Amniotic epithelial cell (primary cell): ENCODE results near the gene SYCP2.

Experiments
- DNase-seq: peaks from one replicate; pipeline ENCODE4 v3.0.0-alpha.2; 2010; ENCODE audit warnings: low read depth

Gene SYCP2

DNA sequence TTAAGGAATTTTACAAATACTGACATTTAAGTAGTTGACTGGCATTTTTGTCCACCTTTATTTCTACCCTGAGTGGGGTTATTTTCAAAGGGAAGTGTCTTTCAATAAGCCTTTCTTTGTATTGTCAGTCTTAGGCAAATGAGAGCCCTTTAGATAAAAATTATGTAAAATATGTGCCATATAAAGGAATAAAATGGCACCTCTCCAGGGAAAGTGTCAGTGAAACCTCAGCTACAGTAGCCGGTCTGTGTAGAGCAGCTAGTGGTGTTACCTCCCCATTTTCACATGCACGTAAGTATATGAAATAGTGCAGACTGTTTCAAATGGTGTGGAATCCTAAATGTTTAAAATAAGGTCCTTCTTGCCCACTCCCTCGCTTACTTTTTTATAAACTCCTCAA is 11.7 kb upstream of the SYCP2 start:
- DNase-seq: no peak

DNA sequence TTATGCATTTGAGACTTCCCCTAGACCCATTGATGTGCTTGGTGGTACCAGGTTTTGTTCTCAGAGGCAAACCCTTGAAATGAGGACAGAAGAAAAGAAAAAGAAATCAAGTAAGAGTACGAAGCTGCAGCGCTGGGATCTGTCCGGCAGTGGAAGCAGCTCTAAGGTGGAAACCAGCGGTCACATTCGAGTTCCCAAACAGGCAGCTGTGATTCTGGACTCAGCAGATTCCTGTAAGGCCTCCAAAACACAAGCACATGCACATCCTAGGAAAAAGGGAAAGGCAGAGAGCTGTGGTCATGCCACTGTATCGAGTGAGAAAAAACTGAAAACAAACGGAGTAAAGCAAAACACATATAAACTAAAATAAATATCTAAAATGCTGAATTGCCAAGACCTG is 11.3 kb upstream of the SYCP2 start:
- no peak for DNase-seq

DNA sequence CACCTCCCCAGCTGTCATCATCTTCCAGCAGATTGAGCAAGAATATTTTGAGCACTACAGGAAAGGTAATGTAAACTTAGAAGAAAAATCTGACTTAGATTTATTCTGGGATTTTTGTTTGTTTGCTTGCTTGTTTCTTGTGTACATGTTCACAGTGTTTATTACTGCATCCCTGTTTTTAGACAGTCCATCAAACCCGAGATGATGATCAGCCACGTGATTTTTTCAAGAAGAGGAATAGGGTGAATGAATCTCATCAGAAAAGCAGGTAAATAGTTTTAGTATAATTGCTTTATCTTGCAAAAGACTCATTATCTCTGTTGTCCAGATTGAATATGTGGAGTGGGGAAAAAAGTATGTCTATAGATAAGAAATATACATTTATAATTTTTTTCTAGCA is 8.8 kb upstream of the SYCP2 start:
- DNase-seq: no peak

DNA sequence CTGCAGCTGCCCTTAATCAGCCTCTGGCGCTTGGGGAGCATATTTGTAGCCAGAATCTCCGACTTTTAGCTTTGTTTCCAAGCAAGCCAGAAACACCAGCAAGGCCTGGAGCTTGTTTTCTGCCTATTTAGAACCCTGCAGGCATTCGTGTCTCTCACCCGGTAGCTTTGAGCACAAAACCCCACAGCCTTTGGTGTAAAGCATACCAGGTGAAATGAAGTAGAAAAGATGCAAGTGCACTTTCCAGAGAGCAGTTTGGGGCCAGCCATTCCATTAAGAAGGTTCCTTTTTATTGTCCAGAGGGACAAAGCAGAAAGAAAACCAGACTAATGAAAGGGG is 7.5 kb upstream of the SYCP2 start:
- DNase-seq: no peak

DNA sequence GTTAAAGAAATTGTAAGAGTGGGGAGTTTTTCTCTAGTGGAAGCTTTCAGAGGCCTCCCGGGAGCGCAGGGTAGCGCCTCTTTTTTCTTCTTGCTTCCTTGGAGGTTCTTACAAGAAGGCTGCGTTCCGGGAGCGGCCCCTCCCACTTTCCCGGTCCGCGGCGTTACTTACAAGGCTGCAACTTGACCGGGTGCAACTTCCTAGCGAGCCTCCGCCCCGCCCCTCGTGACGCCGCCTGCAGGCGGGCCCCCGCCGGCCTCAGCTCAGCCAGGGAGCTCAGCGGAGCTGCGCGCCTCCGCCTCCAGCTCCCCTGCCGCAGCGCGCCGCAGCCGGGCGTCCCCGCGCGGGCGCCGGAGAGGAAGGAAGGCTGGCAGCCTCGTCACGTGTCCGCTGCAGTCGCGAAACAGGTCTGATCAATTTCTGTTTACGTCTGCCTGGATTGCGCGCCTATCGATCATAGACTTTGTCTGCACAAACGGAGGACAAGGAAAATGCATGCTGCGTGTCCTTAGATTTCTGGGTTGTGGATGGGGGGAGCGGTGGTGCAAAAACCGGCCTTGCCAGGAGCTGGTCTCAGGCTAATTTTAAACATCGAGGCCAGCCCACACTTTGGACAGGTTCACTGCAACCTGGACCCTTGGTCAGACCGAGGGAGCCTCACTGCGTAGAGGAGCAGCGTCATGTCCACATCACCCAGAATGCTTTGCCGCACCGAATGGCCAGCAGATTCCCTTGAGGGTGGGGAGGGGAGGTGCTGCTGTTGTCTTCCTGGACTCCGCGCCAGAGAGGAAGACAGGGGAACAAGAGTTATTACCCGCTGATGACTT is 6.9 kb upstream of the SYCP2 start, which contains the start of the genes FAM217B and PPP1R3D:
Gene FAM217B (plus strand): TSS at position 261 of the 827 bp plus-strand sequence. CDS start 3,555 bp downstream, outside the sequence.
Gene PPP1R3D (minus strand): TSS at position 177 of the 827 bp plus-strand sequence. CDS start 374 bp downstream, outside the sequence.
- peak; percentile 97 for DNase-seq

DNA sequence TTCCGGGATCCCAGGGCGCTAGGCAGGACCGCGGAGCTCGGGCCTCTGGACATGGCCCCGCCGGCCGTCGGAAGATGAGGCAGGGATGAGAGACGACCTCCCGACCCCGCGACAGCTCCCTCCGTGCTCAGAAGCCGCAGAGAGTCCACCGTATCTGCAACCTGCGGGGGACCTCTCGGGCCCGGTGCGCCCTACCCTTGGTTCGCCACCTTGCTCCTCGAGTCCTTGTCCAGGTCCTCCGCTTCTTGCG is 6.4 kb upstream of the SYCP2 start:
- DNase-seq: no peak

DNA sequence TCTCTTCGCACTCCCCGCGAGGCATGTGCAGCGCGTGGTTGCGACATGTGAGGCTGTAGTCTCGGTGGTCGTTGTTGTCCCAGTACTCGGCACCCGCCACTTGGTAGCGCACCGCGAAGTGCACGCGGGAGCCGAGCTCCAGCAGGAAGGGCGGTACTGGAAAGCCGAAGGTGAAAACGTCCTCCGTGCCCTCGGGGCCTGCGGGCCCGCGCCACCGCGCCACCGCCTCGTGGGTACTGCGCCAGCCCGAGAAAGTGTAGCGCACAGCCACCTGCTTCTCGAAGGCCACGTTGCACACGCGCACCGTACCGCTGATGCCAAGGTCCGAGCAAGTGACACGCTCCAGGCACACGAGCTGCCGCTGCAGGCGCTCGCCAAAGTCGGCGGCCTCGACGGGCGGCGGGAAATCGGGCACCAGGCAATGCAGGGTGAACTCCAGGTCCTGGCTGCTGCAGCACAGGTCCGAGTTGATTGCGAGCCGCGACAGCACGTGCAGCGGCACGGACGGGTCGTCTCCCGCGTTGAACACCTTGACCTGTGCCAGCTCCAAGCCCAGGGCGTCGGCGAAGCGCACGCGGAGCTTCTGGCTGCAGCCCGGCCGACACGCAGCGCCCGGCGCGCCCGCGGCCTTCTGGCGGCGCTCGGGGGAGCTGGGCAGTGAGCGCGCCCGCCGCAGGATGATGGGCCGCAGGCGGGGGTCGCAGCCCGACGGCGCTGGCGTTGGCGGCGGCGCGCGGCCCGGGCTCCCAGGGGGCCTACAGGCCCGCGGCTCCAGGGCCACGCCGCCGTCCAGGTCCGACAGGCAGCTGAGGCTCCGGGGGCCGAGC is 5.8 kb upstream of the SYCP2 start:
- DNase-seq: peak; percentile 14

DNA sequence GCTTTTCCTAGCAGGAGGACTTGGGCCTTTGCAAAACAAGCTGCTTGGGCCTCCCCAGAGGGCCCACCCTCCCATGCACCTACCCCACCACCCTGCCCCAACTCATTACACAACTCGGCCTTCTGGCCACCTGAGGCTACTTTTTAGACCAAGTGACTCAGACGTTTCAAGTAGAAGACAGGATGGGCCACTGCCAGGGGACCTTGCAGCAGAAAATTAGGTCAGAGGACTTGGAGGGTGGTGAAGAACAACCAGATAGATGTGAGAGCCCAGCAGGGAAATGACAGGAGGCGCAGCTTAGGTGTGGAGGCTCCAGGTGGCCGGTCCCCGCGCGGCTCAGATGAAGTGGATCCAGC is 5.2 kb upstream of the SYCP2 start:
- DNase-seq: no peak

DNA sequence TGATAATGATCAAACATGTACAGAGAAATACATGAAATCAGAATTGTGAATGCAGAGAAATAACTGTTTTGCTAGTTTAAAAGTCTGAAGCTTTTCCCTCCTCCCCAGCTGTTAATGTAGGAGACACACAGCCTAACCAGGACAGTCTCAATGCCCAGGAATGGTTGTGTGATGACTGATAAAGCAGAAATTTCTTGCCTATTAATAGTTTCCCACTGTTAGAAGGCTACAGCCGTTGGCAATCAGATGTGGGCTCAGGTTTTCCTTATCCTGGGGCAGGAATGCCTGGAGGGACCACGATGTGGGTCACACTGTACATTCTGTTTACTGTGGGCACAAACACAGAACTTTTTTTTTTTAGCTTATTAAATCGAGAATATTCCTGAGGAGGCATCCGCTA is 4.8 kb upstream of the SYCP2 start:
- peak; percentile 41 for DNase-seq

DNA sequence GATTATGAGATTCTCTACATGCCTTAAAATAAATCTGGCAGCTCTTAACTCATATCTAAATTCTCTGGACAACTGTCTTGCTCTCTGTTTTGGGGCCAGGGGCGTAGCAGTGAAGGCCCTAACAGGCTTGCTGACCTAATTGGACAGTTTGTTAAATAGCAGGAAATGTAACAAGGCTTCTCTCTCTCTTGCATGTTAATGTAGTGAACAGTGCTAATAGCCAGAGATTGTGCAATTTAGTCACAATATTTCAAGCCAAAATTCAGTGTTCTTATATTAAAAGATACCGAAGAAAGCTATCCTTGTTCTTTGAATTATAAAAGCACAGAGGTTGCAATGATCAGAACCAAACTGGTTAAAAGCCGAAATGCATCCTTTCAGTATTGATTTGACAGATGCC is 3.7 kb upstream of the SYCP2 start:
- no peak for DNase-seq

DNA sequence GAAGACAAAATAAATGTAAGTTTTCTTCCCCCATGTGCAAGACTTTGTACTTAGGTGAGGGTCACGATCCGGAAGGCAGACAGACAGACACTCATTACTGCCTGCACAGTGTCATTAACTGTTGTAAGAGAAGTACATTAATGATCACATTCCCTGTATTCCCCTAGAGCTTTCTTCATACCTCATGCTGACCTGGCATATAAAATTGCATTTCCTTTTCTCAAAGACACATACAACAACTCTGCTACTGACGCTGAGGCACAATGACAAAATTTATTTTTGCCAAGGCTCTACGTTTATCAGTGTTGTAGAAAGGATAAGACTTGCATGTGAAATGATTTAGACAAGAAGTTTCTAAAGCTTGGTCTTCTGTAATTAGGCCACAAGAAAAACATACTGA is 3.0 kb upstream of the SYCP2 start:
- DNase-seq: no peak

DNA sequence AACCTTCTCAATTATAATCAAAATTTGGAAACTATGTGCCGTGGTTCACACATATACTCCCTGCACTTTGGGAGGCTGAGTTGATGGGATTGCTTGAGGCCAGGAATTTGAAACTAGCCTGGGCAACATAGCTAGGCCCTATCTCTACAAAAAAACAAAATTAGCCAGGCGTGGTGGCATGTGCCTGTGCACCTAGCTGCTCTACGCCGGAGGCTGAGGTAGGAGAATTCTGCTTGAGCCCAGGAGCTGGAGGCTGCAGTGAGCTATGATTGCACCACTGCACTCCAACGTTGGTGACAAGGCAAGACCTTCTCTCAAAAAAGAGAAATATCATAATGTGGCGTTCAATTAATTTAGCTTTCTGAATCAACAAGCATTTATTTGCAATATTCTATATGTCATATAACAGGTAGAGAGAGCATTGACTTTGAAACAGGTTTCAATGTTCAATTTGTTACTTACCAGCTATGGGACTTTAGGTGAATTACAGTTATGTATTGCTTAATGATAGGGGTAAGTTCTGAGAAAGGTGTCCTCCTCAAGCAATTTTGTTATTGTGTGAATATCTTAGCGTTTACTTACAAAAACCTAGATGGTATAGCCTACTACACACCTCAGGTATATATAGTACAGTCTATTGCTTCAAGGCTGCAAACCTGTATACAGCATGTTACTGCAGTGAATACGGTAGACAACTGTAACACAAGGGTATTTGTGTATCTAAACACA is 2.2 kb upstream of the SYCP2 start:
- no peak for DNase-seq

DNA sequence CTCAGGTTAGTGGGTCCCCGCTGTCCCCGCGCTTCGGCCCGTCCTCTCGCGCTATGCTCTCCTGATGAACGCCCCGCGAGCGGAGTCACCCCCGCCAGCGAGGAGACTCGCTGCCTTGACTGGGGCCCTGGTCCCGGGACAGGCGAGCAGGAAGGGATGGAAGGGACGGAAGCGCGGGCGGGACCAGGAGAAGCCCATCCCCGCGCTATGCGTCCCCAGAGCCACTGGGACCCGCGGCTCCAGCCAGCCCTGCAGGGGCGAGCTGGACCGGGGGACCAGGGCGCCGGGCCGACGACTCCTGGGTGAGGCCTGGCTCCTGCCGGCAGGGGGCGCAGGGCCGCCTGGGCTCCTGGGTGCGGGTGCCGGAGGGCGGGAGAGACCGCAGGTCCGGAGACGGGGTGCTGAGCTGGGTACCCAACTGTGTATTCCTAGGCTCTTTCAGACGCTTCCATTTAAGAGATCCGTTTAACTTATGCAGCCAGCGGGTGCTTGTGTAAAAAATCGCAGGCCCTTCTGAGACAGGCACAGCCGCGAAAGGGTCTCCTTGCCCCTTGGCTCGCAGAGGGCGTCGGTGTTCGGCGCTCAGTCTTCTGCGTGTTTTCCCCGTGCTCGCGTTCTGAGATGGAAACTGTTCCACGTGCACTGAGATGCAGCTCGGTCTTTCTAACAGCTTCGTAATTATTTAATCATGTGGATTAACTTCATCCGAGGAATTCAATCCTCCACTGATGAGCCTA is 580 bp upstream of the SYCP2 start:
- peak; percentile 37 for DNase-seq

DNA sequence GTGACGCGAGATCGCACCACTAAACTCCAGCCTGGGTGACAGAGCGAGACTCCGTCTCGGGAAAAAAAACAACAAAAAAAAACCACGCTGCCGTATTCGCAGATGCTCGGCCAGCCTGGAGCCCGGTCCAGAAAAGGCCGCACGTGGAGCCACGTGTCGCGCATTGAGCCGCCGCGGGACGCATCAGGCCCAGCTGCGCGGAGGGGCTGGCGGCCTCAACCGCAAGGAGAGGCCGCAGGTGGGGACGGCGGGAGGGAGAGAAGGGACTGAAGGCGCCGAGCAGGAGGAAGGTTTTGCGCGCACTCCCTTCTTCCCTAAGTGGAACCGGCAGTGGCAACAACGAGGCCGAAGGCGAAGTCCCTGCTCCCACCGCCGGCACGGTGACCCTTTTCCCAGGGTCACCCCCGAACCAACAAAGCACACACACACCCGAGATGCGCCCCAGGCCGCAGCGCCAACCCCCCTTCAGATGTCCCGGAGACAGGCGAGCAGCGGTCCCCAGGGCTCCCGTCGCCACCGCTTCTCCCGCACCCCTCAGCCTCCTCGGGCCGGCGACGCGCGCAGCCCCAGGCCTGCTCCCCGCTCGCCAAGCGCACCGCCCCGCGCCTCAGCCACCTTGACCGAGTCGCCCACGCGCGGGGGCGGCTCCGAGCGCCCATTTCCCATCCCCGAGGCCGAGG is 681 bp downstream of the SYCP2 start:
- no peak for DNase-seq

DNA sequence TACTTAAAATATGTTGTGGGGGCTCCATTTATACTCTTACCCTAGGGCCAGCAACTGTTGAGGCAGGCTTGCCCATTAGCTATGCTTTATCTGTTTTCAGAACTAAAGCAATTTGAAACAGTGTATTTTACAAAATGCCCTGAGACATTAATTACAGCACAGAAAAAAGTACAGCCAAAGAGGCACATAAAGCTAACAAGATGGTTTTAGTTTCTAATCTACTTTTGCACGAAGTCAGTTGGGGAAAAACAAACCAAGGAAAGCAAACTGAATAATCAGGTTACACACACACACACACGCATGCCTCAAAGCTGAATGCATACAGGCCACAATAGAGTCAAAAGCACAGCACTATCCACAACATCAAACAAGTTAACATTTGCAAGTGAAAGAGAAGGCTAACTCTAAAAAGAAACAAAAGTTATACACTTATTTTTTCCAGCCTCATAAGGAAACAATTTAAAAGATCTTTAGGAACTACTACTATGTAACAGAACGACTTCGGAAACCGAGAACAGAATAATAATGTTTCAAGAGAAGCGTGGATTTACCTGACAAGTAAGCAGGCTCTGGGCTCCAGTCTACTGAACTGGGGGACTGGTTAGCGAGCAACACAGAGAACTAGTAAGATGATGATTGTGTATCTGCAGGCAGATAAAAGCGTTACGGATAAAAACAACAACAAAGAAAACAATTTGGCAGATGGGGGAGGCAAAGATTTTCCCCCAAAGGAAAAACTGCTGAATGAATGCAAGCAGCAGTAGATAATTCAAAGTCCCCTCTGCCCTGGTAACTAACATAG is 1.7 kb downstream of the SYCP2 start:
- DNase-seq: no peak

DNA sequence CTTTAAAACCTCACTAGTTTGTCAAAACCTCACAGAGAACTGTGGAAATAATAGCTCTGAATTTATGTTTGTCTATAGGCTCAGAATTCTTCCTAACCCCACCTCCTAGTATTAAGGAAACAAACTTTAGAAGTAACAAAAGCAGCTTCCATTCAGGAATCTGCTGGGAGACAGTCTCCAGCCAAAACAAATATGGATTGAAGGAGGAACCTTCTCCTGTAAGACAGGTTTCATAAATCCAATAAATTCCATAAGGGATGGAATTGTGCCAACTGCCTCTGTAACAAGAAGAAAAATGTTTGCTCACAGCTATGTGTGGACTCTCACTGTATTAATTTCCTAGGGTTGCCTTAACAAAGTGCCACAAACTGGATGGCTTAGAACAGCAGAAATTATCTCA is 7.5 kb downstream of the SYCP2 start:
- DNase-seq: no peak

DNA sequence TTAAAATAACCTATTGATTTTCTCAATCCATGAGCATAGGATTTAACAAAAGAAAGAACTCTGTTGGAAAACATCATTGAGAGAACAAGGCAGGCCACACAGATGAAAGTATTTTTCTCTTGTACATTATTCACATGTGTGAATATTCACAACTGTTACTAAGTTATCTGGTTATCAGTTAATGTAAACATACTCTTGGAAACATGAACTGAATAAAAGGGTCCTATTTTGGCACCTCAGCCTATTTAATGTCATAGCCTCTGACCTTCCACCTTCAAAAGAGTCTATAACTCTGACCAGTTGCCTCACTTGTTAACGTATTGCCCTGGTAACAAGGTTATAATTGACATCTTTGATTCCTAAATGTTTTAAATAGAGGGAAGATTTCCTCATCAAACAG is 8.1 kb downstream of the SYCP2 start:
- DNase-seq: no peak

DNA sequence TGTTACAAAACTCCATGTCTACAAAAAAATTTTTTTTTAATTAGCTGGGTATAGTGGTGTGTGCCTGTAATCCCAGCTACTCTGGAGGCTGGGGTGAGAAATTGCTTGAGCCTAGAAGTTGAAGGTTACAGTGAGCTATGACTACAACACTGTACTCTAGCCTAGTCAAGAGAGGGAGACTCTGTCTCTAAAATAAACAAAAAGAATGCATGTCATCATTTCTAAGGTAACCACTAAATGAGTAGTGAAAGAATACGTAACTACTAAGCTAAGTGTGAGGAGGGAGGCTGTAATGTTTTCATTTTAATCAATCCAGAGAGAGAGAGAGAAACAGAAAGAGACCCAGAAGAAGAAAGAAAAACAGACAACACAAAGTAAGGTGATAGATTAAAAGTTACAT is 9.9 kb downstream of the SYCP2 start:
- no peak for DNase-seq

DNA sequence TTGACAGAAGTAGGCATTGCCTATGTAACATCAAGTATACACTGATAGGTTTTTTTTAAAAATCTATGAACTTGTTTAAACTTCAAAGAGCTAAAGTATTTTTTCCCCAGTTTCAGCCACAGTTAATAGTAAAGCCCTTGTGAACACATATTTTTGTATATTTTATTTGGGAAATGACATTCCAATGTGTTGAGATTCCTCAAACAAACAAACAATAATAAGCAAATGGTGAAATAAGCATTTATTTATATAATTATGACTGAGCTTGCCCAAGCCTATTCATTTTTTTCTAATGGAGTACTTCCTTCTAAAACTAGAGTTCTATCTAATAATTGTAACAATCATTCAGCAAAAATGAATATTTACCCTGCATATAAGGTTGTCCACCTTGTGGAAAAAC is 12.5 kb downstream of the SYCP2 start:
- no peak for DNase-seq

DNA sequence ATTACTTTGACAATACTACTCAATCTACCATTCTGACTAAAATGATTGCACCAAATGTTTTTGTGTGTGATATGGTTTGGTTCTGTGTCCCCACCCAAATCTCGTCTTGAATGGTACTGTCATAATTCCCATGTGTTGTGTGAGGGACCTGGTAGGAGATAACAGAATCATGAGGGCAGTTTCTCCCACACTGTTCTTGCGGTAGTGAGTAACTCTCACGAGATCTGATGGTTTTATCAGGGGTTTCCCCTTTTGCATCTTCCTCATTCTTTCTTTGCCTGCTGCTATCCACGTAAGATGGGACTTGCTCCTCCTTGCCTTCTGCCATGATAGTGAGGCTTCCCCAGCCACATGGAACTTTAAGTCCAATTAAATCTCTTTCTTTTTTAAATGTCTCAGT is 20.8 kb downstream of the SYCP2 start:
- peak; percentile 29 for DNase-seq

DNA sequence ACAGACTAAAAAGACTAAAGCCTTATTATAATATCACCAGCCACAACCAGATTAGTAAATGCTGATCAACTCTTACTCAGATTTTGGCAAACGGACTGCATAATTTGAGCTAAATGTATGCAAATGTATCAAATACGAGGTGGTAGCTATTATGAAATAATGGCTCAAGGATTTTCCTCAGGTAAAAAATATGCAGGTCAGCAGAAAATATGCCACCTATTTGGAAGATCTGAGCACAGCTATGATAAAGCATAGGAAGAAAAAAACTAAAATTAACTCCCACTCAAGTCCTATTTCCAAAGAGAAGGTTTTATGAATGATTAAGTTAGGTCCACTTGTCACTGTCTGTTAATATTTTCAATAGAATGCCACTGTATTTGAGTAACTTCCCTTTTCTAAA is 22.4 kb downstream of the SYCP2 start:
- DNase-seq: no peak
